GM12891 (cell line): Measurements from ENCODE around the gene FASTKD2.
A peak's percentile ranks its signal among the peaks of the same experiment; 100 is the strongest.

Source experiments
- DNase-seq: peaks from one replicate; pipeline ENCODE4 v3.0.0; 2011; ENCODE audit warnings: low spot score; ENCODE audit not compliant: insufficient read length
- FAIRE-seq: peaks from 2 replicates; lab custom pipeline; 2011; peaks lifted over from hg19 to GRCh38; lab: Jason Lieb, UNC
- PAX5 ChIP-seq: IDR thresholded peaks from 2 replicates; pipeline ENCODE4 v1.6.1; 2011; ENCODE audit warnings: low read length, moderate library complexity, mild to moderate bottlenecking; ENCODE audit not compliant: insufficient read depth, severe bottlenecking
- POLR2A ChIP-seq: IDR thresholded peaks from 2 replicates; pipeline ENCODE4 v1.6.1; 2011; ENCODE audit warnings: low read depth, low read length, control low read depth
- POLR2AphosphoS5 ChIP-seq: IDR thresholded peaks from 2 replicates; pipeline ENCODE4 v1.6.1; 2011; ENCODE audit warnings: low read depth, low read length, control low read depth
- POU2F2 ChIP-seq: IDR thresholded peaks from 2 replicates; pipeline ENCODE4 v1.6.1; 2011; ENCODE audit warnings: low read depth, mild to moderate bottlenecking, control low read depth, low read length, moderate library complexity
- SPI1 ChIP-seq: IDR thresholded peaks from 2 replicates; pipeline ENCODE4 v1.6.1; 2011; ENCODE audit warnings: low read depth, low read length, control low read depth
- TAF1 ChIP-seq: IDR thresholded peaks from 2 replicates; pipeline ENCODE4 v1.6.1; 2011; ENCODE audit warnings: low read depth, low read length, control low read depth

The FASTKD2 gene

DNA sequence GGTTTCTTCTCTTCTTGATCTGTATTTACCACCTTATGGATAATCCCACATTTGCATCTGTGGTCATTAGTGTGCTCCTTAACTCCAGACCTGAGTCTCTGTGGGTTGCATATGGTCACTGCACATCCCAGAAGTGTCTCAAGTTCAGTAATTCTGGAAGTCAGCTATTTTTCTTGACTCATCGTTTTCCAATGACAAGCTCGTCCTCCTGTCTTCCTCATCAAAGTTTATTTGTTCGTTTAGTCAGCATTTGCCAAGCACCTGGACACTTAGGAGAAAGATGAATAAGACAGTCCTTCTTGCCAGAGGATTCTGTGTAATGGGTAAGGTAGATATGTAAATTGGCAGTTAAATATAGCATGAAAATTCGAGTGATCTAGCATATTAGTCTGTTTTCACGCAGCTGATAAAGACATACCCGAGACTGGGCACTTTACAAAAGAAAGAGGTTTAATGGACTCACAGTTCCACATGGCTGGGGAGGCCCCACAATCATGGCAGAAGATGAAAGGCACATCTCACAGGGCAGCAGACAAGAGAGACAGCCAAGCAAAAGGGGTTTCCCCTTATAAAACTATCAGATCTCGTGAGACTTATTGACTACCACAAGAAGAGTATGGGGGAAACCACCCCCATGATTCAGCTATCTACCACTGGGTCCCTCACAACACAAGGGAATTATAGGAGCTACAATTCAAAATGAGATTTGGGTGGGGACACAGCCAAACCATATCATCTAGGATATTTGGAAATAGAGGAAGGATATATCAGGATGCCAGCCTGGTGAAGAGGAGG, 19.4 kb downstream of the FASTKD2 start:
- TF ChIP-seq PAX5 (no peak), POLR2A (no peak), TAF1 (no peak), POLR2AphosphoS5 (no peak), SPI1 (no peak), POU2F2 (no peak)
- DNase-seq: no peak
- FAIRE-seq: peak; percentile 33

DNA sequence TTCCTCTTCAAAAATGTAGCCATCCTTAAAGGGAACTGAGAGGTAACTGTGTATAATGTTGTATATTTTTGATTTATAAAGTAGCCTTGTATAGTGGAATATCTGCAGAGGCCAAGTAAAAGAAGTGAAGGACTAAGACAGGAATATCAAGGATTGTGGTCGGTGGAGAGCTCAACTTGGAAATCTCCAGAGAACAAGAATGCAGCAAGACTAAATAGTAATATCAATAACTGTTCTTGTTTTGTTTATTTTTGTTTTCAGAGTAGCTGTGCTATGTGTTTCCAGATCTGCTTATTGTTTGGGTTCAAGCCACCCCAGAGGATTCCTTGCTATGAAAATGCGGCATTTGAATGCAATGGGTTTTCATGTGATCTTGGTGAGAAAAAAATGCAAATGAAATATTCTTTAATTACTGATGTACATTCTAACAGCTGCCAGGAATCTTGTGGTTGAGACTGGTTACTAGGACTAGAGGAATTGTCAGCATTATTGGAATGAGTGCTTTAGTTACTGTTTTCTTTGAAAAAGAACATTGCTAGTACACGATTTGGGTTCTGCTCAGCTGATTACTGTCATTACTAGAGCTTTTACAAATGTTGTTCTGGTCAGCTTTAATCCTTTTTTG, 25.0 kb downstream of the FASTKD2 start:
- FAIRE-seq (no peak), DNase-seq (no peak)
- TF ChIP-seq POU2F2 (no peak), PAX5 (no peak), SPI1 (no peak), TAF1 (no peak), POLR2AphosphoS5 (no peak), POLR2A (no peak)

DNA sequence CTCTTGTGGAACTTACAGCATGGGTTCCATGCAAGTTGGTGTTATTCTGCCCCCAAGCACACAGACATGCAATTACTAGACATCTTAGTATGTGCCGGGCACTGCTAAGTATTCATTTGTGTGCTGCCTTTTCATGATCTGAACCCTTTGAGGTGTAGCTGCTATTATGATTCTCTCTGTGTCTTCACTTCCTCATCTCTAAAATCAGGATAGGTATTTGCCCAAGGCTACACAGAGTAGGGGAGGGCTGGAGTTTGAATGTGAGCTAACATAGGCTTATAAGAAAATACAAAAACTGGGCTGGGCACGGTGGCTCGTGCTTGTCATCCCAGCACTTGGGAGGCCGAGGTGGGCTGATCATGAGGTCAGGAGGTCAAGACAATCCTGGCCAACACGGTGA, 27.2 kb downstream of the FASTKD2 start:
- FAIRE-seq: no peak
- TF ChIP-seq SPI1 (peak; percentile 58), POLR2A (no peak)
- no peak for DNase-seq

DNA sequence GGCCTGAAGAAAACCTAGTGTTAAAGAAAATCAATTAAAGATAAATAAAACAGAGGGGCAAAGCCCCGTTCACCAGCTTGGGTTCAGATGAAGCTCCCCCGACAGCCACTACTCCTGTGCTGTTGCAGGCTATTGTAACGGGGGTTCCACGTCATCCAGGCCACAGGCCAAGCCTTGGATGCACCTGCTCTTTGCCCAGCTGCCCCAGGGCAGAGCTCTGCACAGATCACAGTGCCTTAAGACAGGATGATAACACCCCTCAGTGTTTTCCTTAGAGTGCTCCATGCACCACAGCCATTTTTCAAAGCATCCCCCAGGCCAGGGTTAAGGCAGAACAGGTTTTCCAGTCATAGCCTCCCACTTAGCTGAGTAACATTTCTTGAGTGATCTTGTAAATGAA, 32.0 kb downstream of the FASTKD2 start:
- FAIRE-seq (peak; percentile 43), DNase-seq (no peak)
- TF ChIP-seq POLR2AphosphoS5 (no peak), PAX5 (no peak), SPI1 (no peak), TAF1 (no peak), POU2F2 (no peak), POLR2A (no peak)

DNA sequence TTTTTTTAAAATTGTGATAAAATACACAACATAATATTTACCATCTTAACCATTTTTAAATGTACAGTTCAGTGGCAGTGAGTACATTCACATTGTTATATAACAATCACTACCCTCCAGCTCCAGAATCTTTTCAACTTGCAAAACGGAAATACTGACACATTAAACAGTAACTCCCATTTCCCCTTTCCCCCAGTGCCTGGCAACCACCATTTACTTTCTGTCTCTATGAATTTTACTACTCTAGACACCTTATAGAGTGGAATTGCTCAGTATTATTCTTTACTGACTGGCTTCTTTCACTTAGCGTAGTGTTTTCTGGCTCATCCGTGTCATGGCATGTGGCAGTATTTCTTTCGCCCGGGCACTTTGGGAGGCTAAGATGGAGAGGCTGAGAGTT, 32.6 kb downstream of the FASTKD2 start:
- TF ChIP-seq POU2F2 (no peak), SPI1 (peak; percentile 91)
- FAIRE-seq (peak; percentile 67), DNase-seq (no peak)

DNA sequence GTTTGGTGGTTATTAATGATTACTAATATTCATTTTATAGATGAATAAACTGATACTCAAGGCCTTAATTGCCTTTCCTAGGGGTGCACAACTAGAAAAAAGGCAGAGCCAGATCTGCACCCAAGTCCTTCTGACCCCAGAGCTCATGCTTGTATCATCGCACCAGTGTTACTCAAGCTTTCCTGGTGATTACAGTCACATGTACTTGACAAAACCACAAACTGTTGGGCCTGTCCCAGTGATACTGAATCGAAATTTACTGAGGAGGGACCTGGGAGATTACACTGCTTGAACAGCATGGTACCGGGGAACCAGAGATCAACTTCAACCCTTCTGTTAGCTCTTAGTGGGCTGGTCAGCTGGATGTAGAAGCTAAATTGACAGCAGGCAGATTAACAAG, 33.7 kb downstream of the FASTKD2 start:
- FAIRE-seq (peak; percentile 31), DNase-seq (no peak)
- TF ChIP-seq POLR2A (no peak), POU2F2 (no peak), TAF1 (no peak), SPI1 (no peak), POLR2AphosphoS5 (no peak), PAX5 (no peak)

DNA sequence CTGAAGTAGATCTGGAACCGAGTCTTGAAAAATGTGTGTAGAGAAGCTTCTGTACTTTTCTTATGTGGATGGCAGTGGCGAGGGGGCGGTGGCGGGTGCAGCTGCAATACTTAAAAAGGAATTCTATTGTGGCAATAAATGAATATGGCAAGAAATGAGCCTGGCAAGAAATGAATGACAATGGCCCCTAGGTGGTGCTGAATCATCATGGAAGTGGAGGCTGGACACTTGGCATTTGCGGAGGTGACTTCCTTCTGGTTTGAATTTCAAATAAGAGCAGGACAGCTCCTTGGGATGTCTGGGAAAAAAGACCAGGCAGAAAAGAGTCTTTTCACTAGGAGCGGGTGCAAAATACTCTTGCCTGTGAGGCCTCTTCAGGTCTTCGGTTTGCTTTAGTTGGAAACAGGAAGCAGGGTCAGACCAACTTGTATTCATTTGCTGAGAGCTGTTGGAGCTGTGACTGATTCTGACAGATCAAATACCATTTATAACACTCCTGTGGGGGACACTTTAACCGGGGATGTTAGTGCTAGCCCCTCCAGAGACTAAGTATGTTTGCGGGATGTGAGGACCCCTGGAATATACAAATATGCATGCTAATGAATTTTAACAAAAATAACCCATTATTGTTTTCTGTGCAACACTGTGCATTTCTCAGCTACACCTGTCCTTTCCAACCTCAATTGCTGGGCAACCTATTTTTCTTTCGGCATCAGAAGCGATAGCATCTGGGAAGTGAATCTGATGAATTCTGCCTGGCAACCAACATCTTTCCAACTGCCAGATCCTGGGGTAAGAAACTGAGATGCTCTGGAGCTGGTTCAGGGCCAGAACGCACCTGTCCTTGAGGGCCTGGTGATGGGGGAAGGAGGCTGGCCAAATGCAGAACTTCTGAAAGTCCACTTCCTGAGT, 35.4 kb downstream of the FASTKD2 start:
- FAIRE-seq (peak; percentile 80), DNase-seq (no peak)
- no peak for TF ChIP-seq PAX5
- no peak for TF ChIP-seq SPI1
- TF ChIP-seq POLR2A: no peak
- no peak for TF ChIP-seq POU2F2
- TF ChIP-seq TAF1: no peak
- no peak for TF ChIP-seq POLR2AphosphoS5

DNA sequence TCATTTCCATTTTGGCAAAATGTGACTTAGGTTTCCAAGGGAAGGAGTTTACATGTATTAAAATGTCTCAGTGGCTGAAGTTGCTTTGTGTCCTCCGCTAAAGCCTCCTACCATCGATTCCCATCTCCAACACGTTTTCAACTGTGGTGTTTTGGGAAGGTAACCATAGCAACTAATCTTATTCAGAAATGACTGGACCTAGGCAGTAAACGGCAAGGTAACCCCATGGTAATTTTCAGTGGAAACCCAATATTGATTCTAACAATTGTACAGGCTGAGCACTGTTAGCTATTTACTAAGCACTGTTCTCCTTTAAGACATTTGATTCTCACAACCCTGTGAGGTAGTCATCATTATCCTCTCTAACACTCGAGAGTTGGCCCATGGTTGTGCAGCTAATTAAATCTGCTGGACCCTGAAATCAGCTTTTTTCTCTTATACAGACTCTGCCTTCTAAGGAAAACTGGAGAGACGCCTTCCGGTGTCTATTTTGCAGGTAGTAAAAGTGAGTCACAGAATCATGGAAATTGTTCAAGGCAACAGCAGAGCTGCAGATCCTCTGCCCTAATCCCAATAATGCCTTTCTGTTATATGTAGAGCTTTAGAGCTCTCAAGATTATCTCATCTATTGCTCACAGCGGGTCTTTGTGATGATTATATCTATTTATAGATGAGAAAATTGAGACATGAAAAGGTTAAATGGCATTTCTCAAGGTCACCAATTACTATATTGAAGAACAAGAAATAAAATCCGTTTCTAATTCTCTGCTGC, 36.2 kb downstream of the FASTKD2 start:
- FAIRE-seq: peak; percentile 45
- no peak for DNase-seq
- TF ChIP-seq POU2F2 (no peak), TAF1 (no peak), POLR2A (no peak), SPI1 (no peak), PAX5 (no peak), POLR2AphosphoS5 (no peak)

DNA sequence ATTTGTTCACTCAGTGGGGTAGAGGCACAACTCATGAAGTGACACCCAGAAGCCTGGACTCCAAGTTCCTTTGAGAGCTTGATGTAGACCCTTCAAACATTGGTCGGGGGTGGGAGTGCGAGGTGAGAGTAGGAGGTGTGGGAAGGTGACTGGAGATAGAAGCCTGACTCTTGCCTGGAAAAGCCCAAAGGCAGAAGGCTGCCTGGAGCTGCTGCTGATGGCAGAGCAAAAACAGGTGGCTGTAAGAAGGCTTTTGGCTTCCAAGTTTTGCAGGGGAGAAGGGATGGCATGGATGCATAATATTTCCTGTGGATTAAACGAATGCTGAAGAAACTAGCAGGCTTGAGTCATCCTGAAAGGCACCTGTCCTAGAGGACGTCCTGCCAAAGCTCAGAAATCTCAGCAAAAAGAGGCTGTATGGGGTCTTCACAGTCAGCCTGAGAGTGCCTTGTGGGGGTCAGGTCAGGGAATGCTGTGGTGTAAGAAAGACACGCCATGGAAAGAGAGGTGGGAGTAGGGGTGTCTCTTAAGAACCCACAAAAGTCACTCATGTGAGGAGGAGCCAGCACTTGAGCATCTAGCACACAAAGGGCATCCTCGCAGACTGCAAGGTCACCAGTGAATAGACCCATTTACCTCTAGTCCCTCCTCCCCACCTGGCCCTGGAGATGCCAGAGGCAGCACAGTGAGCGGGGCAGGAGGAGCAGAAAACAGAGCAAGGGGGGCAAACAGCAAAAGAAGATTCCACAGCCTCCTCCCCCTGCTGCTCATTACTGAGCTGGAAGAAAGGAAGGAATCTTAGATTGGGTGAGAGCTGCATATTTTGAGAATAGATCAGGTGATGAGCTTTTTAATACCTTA, 37.5 kb downstream of the FASTKD2 start:
- FAIRE-seq: no peak
- DNase-seq: no peak
- TF ChIP-seq SPI1 (no peak), POLR2A (no peak), PAX5 (no peak), TAF1 (no peak), POLR2AphosphoS5 (no peak), POU2F2 (no peak)
